IMR-90 (cell line): ENCODE measurements around the gene SSPN. TPM values are rescaled to one million over a fixed set of nuclear protein-coding genes. Genes with fewer than 3 reads are reported as not detected.

ENCODE experiments used
- ATAC-seq: fragments of 200-7000 bp; cut with Tn5 transposase; 2 replicates; pipeline ENCODE4 v1.9.1; 2020; ENCODE audit warnings: low read depth, mild to moderate bottlenecking, moderate library complexity
- BruUV-seq: library from RNA; stranded (reverse); fragments of 400-500 nt; replicated peaks from 2 replicates; lab custom pipeline; 2021; lab: Mats Ljungman, UMichigan
- CTCF ChIA-PET: fragments of 300-600 bp; formaldehyde crosslinking; extraction: SDS; loops from one replicate; lab custom pipeline; 2021; ENCODE audit warnings: antibody characterized with exemption; lab: Yijun Ruan, JAX
- POLR2A ChIA-PET: fragments of 300-600 bp; sonication (Branson Sonifier 250); formaldehyde crosslinking; loops from one replicate; lab custom pipeline; 2022; ENCODE audit warnings: antibody characterized with exemption; ENCODE audit not compliant: unreplicated experiment; lab: Charles Lee
- DNase-seq: peaks from one replicate; pipeline ENCODE4 v3.0.0; 2013
- H2AFZ ChIP-seq: replicated peaks from 2 replicates; pipeline ENCODE3; 2013; ENCODE audit warnings: low read length, mild to moderate bottlenecking; ENCODE audit not compliant: poor library complexity
- H2AK5ac ChIP-seq: 2 replicates; pipeline ENCODE4 v1.6.1; 2013; ENCODE audit warnings: low read depth, low read length, inconsistent platforms
- H2AK9ac ChIP-seq: replicated peaks from 2 replicates; pipeline ENCODE3; 2013; ENCODE audit warnings: mild to moderate bottlenecking, low read depth, low read length, moderate library complexity; ENCODE audit not compliant: poor library complexity
- H2BK120ac ChIP-seq: 2 replicates; pipeline ENCODE4 v1.6.1; 2013; ENCODE audit warnings: low read depth, low read length, inconsistent platforms
- H2BK15ac ChIP-seq: 3 replicates; pipeline ENCODE4 v1.6.1; 2013; ENCODE audit warnings: low read depth, low read length, inconsistent platforms
- H2BK20ac ChIP-seq: 2 replicates; pipeline ENCODE4 v1.6.1; 2013; ENCODE audit warnings: low read depth, mild to moderate bottlenecking, inconsistent platforms, low read length, moderate library complexity
- H2BK5ac ChIP-seq: 2 replicates; pipeline ENCODE4 v1.6.1; 2013; ENCODE audit warnings: mild to moderate bottlenecking, low read depth, low read length, inconsistent platforms; ENCODE audit not compliant: poor library complexity, severe bottlenecking
- H3K14ac ChIP-seq: replicated peaks from 2 replicates; pipeline ENCODE4 v1.6.1; 2013; ENCODE audit warnings: low read depth, low read length, inconsistent platforms
- H3K18ac ChIP-seq: 2 replicates; pipeline ENCODE4 v1.6.1; 2013; ENCODE audit warnings: low read depth, low read length, control low read depth
- H3K23ac ChIP-seq: 2 replicates; pipeline ENCODE4 v1.6.1; 2013; ENCODE audit warnings: low read depth, low read length, inconsistent platforms
- H3K27ac ChIP-seq: 2 replicates; pipeline ENCODE4 v1.5.1; 2013; ENCODE audit warnings: mild to moderate bottlenecking, control low read depth, low read length; ENCODE audit not compliant: insufficient read depth
- H3K27me3 ChIP-seq: 2 replicates; pipeline ENCODE4 v1.6.1; 2013; ENCODE audit warnings: low read length; ENCODE audit not compliant: control insufficient read depth, insufficient read depth
- H3K36me3 ChIP-seq: 2 replicates; pipeline ENCODE4 v1.6.1; 2013; ENCODE audit warnings: low read length, mixed read lengths; ENCODE audit not compliant: control insufficient read depth, insufficient read depth
- H3K4ac ChIP-seq: 2 replicates; pipeline ENCODE4 v1.6.1; 2013; ENCODE audit warnings: low read depth, low read length, inconsistent platforms
- H3K4me1 ChIP-seq: 2 replicates; pipeline ENCODE4 v1.6.1; 2013; ENCODE audit warnings: low read length, mixed read lengths; ENCODE audit not compliant: control insufficient read depth, insufficient read depth
- H3K4me2 ChIP-seq: 2 replicates; pipeline ENCODE4 v1.6.1; 2013; ENCODE audit warnings: low read depth, mild to moderate bottlenecking, control low read depth, low read length, moderate library complexity
- H3K4me3 ChIP-seq: 2 replicates; pipeline ENCODE4 v1.5.1; 2013; ENCODE audit warnings: low read depth, mild to moderate bottlenecking, control low read depth, low read length, moderate library complexity; ENCODE audit not compliant: insufficient read depth
- H3K56ac ChIP-seq: 2 replicates; pipeline ENCODE4 v1.6.1; 2013; ENCODE audit warnings: low read length, inconsistent platforms; ENCODE audit not compliant: insufficient read depth; ENCODE audit errors: extremely low read depth
- H3K79me1 ChIP-seq, 2 experiments: 2 replicates each; pipeline ENCODE4 v1.6.1; 2013; ENCODE audit warnings: low read length in 2 of 2, inconsistent platforms in 1 of 2, low read depth in 1 of 2
- H3K9ac ChIP-seq: 2 replicates; pipeline ENCODE4 v1.6.1; 2013; ENCODE audit warnings: low read depth, low read length, control low read depth
- H3K9me1 ChIP-seq: 2 replicates; pipeline ENCODE4 v1.6.1; 2013; ENCODE audit warnings: low read length, inconsistent platforms; ENCODE audit not compliant: insufficient read depth
- H3K9me3 ChIP-seq: 2 replicates; pipeline ENCODE4 v1.6.1; 2013; ENCODE audit warnings: low read length; ENCODE audit not compliant: control insufficient read depth, insufficient read depth
- H4K20me1 ChIP-seq: 2 replicates; pipeline ENCODE4 v1.6.1; 2013; ENCODE audit warnings: low read length, inconsistent platforms; ENCODE audit not compliant: insufficient read depth
- H4K5ac ChIP-seq: 2 replicates; pipeline ENCODE4 v1.6.1; 2013; ENCODE audit warnings: mild to moderate bottlenecking, low read depth, low read length, control low read depth
- H4K8ac ChIP-seq, 2 experiments: 2 replicates each; pipeline ENCODE4 v1.6.1; 2013; ENCODE audit warnings: low read depth in 2 of 2, low read length in 2 of 2, control low read depth in 1 of 2, inconsistent platforms in 1 of 2
- H4K91ac ChIP-seq: 2 replicates; pipeline ENCODE4 v1.6.1; 2013; ENCODE audit warnings: low read depth, low read length, inconsistent platforms; ENCODE audit not compliant: insufficient read depth
- BHLHE40 ChIP-seq: fragments of 150-350 bp; IDR thresholded peaks from 2 replicates; pipeline ENCODE4 v1.6.1; 2016; ENCODE audit warnings: mild to moderate bottlenecking, low read depth, low read length
- CEBPB ChIP-seq: IDR thresholded peaks from 2 replicates; pipeline ENCODE4 v1.6.1; 2012; ENCODE audit warnings: low read depth, low read length, improper control_type of control experiment
- CHD1 ChIP-seq: IDR thresholded peaks from 2 replicates; pipeline ENCODE4 v1.6.1; 2012; ENCODE audit warnings: low read depth, low read length, improper control_type of control experiment
- FOS ChIP-seq: fragments of 150-350 bp; IDR thresholded peaks from 2 replicates; pipeline ENCODE4 v1.6.1; 2016; ENCODE audit warnings: low read depth, low read length
- MAFK ChIP-seq: IDR thresholded peaks from 2 replicates; pipeline ENCODE4 v1.6.1; 2012; ENCODE audit warnings: low read depth, low read length, improper control_type of control experiment
- MAZ ChIP-seq: IDR thresholded peaks from 2 replicates; pipeline ENCODE4 v1.6.1; 2012; ENCODE audit warnings: low read depth, mild to moderate bottlenecking, low read length, improper control_type of control experiment, moderate library complexity, borderline replicate concordance
- MXI1 ChIP-seq: IDR thresholded peaks from 2 replicates; pipeline ENCODE4 v1.6.1; 2012; ENCODE audit warnings: low read depth, mild to moderate bottlenecking, low read length, moderate library complexity, borderline replicate concordance
- NFE2L2 ChIP-seq: fragments of 150-350 bp; IDR thresholded peaks from 2 replicates; pipeline ENCODE4 v1.6.1; 2016; ENCODE audit warnings: low read depth, mild to moderate bottlenecking, low read length
- POLR2A ChIP-seq: IDR thresholded peaks from 2 replicates; pipeline ENCODE4 v1.6.1; 2012; ENCODE audit warnings: mild to moderate bottlenecking, low read depth, low read length
- RAD21 ChIP-seq: IDR thresholded peaks from 2 replicates; pipeline ENCODE4 v1.6.1; 2012; ENCODE audit warnings: low read length, improper control_type of control experiment
- RCOR1 ChIP-seq: IDR thresholded peaks from 2 replicates; pipeline ENCODE4 v1.6.1; 2012; ENCODE audit warnings: mild to moderate bottlenecking, low read length, improper control_type of control experiment; ENCODE audit not compliant: insufficient replicate concordance
- RFX5 ChIP-seq: IDR thresholded peaks from 2 replicates; pipeline ENCODE4 v1.8.0; 2012; ENCODE audit warnings: low read depth, mild to moderate bottlenecking, low read length, moderate library complexity
- SMC3 ChIP-seq: fragments of 150-350 bp; IDR thresholded peaks from 2 replicates; pipeline ENCODE4 v1.6.1; 2016; ENCODE audit warnings: low read depth, mild to moderate bottlenecking, antibody characterized with exemption, low read length, moderate library complexity
- WGBS, 2 experiments: methylation state at CpG; one replicate each; pipeline versions ENCODE4 v1.1.5 to v1.1.7; 2013; ENCODE audit warnings: missing lambda C conversion rate in 2 of 2; ENCODE audit not compliant: insufficient read length in 1 of 2; ENCODE audit errors: extremely low coverage in 2 of 2; 5-methylcytosine and 5-hydroxymethylcytosine counted together
- dilution Hi-C: fragments of 300-500 bp; cut with HindIII; formaldehyde crosslinking; loops from one replicate; pipeline ENCODE4 v1.14.3; 2018; ENCODE audit warnings: low sequenced_read_pairs; ENCODE audit not compliant: unreplicated experiment
- in situ Hi-C: fragments of 300-500 bp; cut with MboI; formaldehyde crosslinking; loops from 3 replicates; pipeline ENCODE4 v1.14.3; 2019; ENCODE audit warnings: low sequenced_read_pairs, inconsistent platforms, mixed read lengths
- intact Hi-C: fragments of 100-400 bp; cut with micrococcal nuclease; formaldehyde crosslinking; loops from 2 replicates; pipeline ENCODE4 v1.10.0; 2022
- polyA plus RNA-seq, 3 experiments: library from polyadenylated mRNA; depleted of rRNA; stranded (reverse); fragments of >200 nt; gene quantifications; 2 replicates each; pipeline ENCODE4 v1.2.3, GENCODE V29; 2012; ENCODE audit warnings: low replicate concordance in 1 of 3
- total RNA-seq: library from RNA; depleted of rRNA; stranded (reverse); fragments of >200 nt; gene quantifications from 2 replicates; pipeline ENCODE4 v1.2.3, GENCODE V29; 2012
- TF ChIP-seq, protein P1 (sequence below): conservative IDR thresholded peaks from 2 replicates; pipeline ENCODE4 v1.5.1; 2012; ENCODE audit warnings: mild to moderate bottlenecking, low read depth, low read length, improper control_type of control experiment
- TF ChIP-seq, protein P2 (sequence below): fragments of 150-350 bp; IDR thresholded peaks from 2 replicates; pipeline ENCODE4 v1.6.1; 2017; ENCODE audit warnings: mild to moderate bottlenecking, antibody characterized with exemption, low read length, low read depth
- TF ChIP-seq, protein P3 (sequence below): fragments of 150-350 bp; IDR thresholded peaks from 2 replicates; pipeline ENCODE4 v1.6.1; 2016; ENCODE audit warnings: low read depth, mild to moderate bottlenecking, low read length, moderate library complexity, borderline replicate concordance

SSPN gene
- total and polyA plus RNA-seq, 2 of the 4 experiments (the other 2 are of a cell fraction), result 3.5 to 5.6 TPM

DNA sequence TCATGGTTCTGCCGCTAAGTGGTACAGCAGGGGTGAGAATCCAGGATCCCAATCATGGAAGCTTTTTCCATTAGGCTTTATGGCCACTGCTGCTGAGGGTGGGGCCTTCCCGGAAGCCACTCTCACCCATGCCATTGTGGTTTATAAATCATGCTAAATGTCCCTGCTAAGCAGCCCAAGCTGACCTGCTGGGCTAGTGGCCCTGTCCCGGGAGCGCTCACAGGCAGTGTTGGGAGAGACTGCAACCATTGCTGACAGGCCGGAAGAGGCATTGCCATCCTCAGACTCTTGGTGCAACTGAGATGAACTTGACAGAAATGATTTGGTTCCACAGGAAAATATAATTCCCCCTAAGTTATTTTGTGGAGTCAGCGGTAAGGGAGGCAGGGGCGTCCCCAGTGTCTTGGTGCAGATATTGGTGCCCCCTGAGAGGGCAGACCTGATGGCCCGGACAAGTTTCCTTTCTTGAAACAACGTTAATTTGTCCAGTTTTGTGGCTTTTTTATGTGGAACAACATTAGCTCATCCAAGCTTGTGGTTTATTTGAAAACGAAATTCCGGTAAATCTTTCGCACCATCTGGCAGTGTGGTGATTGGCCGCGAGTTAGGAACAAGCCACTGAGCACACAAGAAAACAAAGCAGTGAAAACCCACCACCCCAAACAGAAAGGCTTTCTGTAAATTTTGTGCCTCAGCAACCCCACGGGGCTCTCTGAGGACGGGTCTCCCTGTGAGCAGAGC is 82.3 kb downstream of the SSPN start:
- Histone ChIP-seq H2BK120ac (no peak overlapping the region), H3K9me3 (no peaks in the 10 kb centered on the region), H4K8ac (no peak overlapping the region), H3K14ac (no peak overlapping the region), H3K4me3 (no peak overlapping the region), H2BK5ac (no peak overlapping the region), H3K27me3 (no peaks in the 10 kb centered on the region), H2BK15ac (no peak overlapping the region), H2BK20ac (no peak overlapping the region), H3K4ac (no peak overlapping the region), H4K5ac (no peak overlapping the region), H3K23ac (no peak overlapping the region), H3K56ac (no peak overlapping the region), H2AK5ac (no peak overlapping the region), H3K79me1 (no peaks in the 10 kb centered on the region), H2AFZ (no peak overlapping the region), H3K27ac (no peak overlapping the region), H3K9ac (no peak overlapping the region), H2AK9ac (no peak overlapping the region), H3K9me1 (peaks cover 9% of the 10 kb centered on the region), H4K91ac (no peak overlapping the region), H4K20me1 (no peaks in the 10 kb centered on the region), H3K36me3 (no peaks in the 10 kb centered on the region), H3K18ac (no peak overlapping the region), H3K4me2 (no peak overlapping the region), H3K4me1 (peaks cover 10% of the 10 kb centered on the region; the same call in 1 of the 2 replicates)
- dilution Hi-C loops, result no loop called here
- WGBS, 2 experiments, result 92% methylated on average over 2 of the region's 16 CpGs; no CpG with 5 or more reads in 1 of the 2 experiments
- ChIA-PET POLR2A (no interaction called here), CTCF (interaction anchor here (0.7 kb wide), 1 partner anchor 525 kb away, joined by 3 read pairs; no protein-coding TSS in a partner anchor)
- TF ChIP-seq MAFK (no peak), RFX5 (no peak), BHLHE40 (no peak), CHD1 (no peak), RCOR1 (no peak), RAD21 (no peak), MAZ (no peak), SMC3 (no peak), CEBPB (no peak), POLR2A (no peak), FOS (no peak), NFE2L2 (no peak), MXI1 (no peak)
- TF ChIP-seq, protein P1, sequence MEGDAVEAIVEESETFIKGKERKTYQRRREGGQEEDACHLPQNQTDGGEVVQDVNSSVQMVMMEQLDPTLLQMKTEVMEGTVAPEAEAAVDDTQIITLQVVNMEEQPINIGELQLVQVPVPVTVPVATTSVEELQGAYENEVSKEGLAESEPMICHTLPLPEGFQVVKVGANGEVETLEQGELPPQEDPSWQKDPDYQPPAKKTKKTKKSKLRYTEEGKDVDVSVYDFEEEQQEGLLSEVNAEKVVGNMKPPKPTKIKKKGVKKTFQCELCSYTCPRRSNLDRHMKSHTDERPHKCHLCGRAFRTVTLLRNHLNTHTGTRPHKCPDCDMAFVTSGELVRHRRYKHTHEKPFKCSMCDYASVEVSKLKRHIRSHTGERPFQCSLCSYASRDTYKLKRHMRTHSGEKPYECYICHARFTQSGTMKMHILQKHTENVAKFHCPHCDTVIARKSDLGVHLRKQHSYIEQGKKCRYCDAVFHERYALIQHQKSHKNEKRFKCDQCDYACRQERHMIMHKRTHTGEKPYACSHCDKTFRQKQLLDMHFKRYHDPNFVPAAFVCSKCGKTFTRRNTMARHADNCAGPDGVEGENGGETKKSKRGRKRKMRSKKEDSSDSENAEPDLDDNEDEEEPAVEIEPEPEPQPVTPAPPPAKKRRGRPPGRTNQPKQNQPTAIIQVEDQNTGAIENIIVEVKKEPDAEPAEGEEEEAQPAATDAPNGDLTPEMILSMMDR, result no peak
- TF ChIP-seq, protein P2, sequence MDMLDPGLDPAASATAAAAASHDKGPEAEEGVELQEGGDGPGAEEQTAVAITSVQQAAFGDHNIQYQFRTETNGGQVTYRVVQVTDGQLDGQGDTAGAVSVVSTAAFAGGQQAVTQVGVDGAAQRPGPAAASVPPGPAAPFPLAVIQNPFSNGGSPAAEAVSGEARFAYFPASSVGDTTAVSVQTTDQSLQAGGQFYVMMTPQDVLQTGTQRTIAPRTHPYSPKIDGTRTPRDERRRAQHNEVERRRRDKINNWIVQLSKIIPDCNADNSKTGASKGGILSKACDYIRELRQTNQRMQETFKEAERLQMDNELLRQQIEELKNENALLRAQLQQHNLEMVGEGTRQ, result no peak
- TF ChIP-seq, protein P3, sequence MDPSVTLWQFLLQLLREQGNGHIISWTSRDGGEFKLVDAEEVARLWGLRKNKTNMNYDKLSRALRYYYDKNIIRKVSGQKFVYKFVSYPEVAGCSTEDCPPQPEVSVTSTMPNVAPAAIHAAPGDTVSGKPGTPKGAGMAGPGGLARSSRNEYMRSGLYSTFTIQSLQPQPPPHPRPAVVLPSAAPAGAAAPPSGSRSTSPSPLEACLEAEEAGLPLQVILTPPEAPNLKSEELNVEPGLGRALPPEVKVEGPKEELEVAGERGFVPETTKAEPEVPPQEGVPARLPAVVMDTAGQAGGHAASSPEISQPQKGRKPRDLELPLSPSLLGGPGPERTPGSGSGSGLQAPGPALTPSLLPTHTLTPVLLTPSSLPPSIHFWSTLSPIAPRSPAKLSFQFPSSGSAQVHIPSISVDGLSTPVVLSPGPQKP, result no peak
- ATAC-seq (no peak), DNase-seq (no peak)
- BruUV-seq, result no TSS peak
- intact Hi-C loops, result no loop called here
- in situ Hi-C loops, result no loop called here
